ENCODE results near the gene MRPL39.

The MRPL39 gene

GRCh38 chr21:25586791-25587190 lies 20.5 kb downstream of the MRPL39 start:
- no peak for DNase-seq
- no peak for TF ChIP-seq CTCF (IDR thresholded peaks at IDR 0.05; ENCODE audit: low read depth, low read length)
- Histone ChIP-seq H3K9me3 (no peaks in the 10 kb centered on the region), H3K27me3 (no peaks in the 10 kb centered on the region), H3K4me1 (no peaks in the 10 kb centered on the region), H3K4me3 (ENCODE audit: low read depth, low read length) (no peak overlapping the region), H3K36me3 (peaks cover 29% of the 10 kb centered on the region)

- TF ChIP-seq CTCF (IDR thresholded peaks at IDR 0.05; ENCODE audit: low read depth, low read length) = no peak
- Histone ChIP-seq H3K9me3 (no peaks in the 10 kb centered on the region), H3K27me3 (no peaks in the 10 kb centered on the region), H3K36me3 (peaks cover 25% of the 10 kb centered on the region), H3K4me3 (ENCODE audit: low read depth, low read length) (no peak overlapping the region), H3K4me1 (no peaks in the 10 kb centered on the region)
- no peak for DNase-seq
These were observed 21.0 kb downstream of the MRPL39 start for GRCh38 chr21:25586326-25586725.

GRCh38 chr21:25584833-25585676 lies 22.2 kb downstream of the MRPL39 start:
- no peak for DNase-seq
- TF ChIP-seq CTCF (IDR thresholded peaks at IDR 0.05; ENCODE audit: low read depth, low read length) = no peak
- peaks cover 24% of the 10 kb centered on the region for H3K36me3 ChIP-seq

GRCh38 chr21:25583370-25584130 lies 23.7 kb downstream of the MRPL39 start:
- no peak overlapping the region for H3K4me3 ChIP-seq (ENCODE audit: low read depth, low read length)

More at GRCh38 chr21:25584833-25585676, 22.2 kb downstream of the MRPL39 start:
- no peaks in the 10 kb centered on the region for H3K9me3 ChIP-seq
- H3K27me3 ChIP-seq = no peaks in the 10 kb centered on the region
- H3K4me1 ChIP-seq = no peaks in the 10 kb centered on the region
- no peak overlapping the region for H3K4me3 ChIP-seq (ENCODE audit: low read depth, low read length)

GRCh38 chr21:25582888-25583287 lies 24.4 kb downstream of the MRPL39 start:
- DNase-seq = no peak
- H3K9me3 ChIP-seq = no peaks in the 10 kb centered on the region
- peaks cover 10% of the 10 kb centered on the region for H3K36me3 ChIP-seq
- TF ChIP-seq CTCF (IDR thresholded peaks at IDR 0.05; ENCODE audit: low read depth, low read length) = no peak
- no peaks in the 10 kb centered on the region for H3K27me3 ChIP-seq
- no peak overlapping the region for H3K4me3 ChIP-seq (ENCODE audit: low read depth, low read length)
- no peaks in the 10 kb centered on the region for H3K4me1 ChIP-seq

More at GRCh38 chr21:25583370-25584130, 23.7 kb downstream of the MRPL39 start:
- H3K9me3 ChIP-seq = no peaks in the 10 kb centered on the region
- TF ChIP-seq CTCF (IDR thresholded peaks at IDR 0.05; ENCODE audit: low read depth, low read length) = no peak
- H3K36me3 ChIP-seq = peaks cover 11% of the 10 kb centered on the region
- H3K27me3 ChIP-seq = no peaks in the 10 kb centered on the region
- no peaks in the 10 kb centered on the region for H3K4me1 ChIP-seq
- no peak for DNase-seq
